Measurements from ENCODE around the gene TMEM170A.
"Not testable (repeated sequence)": the region's sequence is repeated elsewhere in the genome, so short reads cannot be mapped to it uniquely, and the experiment has no call there.

The TMEM170A gene

GRCh38 chr16:75464122-75464918 lies at the start of gene TMEM170A:
TMEM170A (minus strand) TSS chr16:75464689; CDS start chr16:75464600, 89 bp downstream.
- peak; percentile 91 for DNase-seq

DNA sequence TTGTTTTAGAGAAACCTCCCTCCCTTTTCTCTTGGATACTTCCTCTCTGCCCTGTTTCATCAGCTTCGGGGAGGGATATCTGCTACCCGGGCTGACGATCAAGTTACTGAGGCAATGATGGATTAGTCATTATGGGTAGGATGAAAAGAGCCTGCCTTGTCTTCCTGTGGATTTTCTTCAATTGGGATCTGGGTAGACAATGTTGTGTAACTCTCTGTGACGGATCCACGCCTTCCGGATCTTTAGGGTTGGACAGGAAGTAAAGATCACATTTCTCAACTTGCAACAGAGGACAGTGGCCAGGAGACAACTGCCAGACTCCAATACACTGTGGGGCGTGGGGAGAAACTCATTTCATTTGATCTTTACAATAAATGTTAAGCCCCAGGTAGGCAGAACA lies 42.1 kb upstream of the TMEM170A start:
- no peak for DNase-seq

GRCh38 chr16:75506107-75506506 lies 41.6 kb upstream of the TMEM170A start:
- no peak for DNase-seq

GRCh38 chr16:75503801-75504200 lies 39.3 kb upstream of the TMEM170A start:
- DNase-seq: no peak

GRCh38 chr16:75502916-75503605 lies 38.6 kb upstream of the TMEM170A start:
- no peak for DNase-seq

DNA sequence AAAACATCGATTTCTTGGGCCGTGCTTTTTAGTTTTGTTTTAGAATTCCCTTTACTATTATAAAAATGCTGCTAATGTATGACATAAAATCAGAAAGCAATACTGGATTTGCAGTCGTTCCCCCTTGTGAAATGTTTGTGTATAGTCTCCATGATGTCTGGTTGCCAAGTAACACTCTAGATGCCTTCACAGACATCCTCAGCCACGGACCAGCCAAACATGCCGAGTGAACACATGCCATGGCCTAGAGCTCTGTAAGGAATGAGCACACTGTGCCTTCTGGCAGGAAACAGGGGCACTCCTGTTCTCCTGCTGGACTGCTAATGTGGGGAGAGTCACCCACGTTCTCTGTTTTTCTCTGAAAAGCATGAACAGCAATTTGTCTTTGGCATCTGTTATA lies 37.3 kb upstream of the TMEM170A start:
- DNase-seq: not testable (repeated sequence)

DNA sequence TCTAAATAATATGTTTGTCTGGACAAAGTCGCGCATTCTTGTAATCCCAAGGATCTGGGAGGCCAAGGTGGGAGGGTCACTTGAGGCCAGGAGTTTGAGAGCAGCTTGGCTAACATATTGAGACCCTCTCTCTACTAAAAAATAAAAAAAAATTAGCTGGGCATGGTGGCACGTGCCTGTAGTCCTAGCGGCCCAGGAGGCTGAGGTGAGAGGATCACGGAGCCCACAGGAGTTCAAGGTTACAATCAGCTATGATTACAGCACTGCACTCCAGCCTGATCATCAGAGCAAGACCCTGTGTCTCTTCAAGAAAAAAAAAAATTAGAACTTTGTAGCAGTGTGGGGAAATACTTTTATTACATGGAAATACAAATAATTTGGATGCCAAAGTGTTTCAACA lies 36.9 kb upstream of the TMEM170A start:
- DNase-seq: no peak

DNA sequence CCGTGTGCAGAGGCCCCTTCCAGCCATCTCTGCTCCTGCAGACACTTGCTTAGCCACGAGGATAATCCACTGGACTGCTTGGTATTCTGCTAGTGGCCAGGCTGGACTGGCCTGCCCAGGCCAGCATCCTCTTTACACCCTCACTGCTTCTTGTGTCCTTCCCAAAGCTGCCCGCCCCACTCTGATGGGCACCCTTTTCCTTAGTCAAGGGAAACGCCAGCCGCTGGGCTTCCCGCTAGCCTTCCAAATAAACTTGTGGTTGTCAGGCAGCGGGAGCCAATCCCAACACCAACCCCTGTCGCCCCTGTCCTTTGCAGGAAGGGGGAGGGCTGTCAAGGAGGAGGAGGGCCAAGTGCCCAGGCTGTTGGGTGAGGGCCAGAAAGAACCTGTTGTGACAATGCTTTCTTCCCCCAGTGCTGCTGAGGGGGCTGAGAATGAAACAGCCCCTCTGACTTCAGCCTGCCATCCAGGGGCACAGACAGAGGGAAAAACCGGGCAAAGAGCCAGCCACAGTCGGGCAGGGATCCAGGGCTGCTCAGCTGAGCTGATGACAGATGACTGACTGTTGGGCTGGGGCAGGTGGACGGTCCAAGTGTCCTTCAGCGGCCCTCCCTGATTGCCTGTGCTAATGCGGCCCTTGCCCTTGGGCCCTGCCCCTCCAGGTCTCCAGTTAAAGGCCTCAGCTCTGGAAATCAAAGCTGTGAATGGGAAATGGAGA lies 34.3 kb upstream of the TMEM170A start:
- not testable (repeated sequence) for DNase-seq

- peak; percentile 66 for DNase-seq
Observed at GRCh38 chr16:75497558-75497957, 33.1 kb upstream of the TMEM170A start.

DNA sequence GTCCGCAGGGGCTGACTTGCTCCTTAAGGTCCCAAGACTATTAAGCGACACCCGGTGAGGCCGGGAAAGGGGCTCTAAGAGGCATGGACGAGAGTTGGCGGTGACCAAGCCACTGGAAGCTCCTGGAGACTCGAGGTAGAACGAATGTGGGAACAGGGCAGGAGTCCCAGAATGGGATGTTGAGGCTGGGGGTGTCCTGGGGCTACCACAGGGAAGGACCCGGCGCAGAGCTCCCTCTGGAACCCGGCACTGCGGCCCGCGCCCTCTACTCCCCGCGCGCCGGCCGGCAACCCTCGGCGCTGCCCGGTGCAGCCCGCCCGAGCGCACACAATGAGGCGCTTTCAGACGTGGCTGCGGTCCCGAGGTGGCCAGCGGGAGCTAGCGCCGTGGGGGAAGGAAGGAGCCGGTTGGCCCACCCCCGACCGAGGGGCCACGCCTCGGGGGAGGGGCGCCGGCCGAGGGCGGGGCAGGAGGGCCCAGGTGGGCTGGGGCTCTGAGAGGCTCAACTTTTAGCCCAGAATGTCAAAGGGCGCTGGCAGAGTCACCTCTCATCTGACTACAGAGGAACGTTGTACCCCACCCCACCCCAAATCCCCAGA lies 30.7 kb upstream of the TMEM170A start, which contains the start of gene CHST6:
TSS of gene CHST6 (minus strand) at position 366 of the 599 bp plus-strand sequence. CDS start 15,613 bp downstream, outside the sequence.
- no peak for DNase-seq

DNA sequence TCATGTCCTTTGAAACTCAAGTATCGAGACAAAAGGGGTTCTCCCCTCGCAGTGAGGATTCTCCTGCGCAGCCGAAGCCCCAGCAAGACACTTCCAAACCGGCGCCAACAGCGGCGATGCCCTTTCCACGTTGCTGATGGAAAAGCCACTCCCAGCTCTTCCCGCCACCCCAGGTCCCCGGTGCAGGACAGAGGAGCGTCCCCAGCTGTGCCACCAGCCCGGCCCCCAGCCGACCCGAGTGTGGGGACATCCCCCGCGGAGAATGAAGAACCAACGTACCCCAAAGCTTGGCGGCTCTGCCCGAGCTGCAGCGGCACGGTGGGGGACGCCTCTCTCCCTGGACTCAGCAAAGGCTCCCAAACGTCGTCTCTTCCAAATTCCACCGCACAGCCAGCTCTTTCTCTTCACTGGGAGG lies 30.2 kb upstream of the TMEM170A start:
- no peak for DNase-seq

GRCh38 chr16:75494184-75494583 lies 29.7 kb upstream of the TMEM170A start:
- no peak for DNase-seq

DNA sequence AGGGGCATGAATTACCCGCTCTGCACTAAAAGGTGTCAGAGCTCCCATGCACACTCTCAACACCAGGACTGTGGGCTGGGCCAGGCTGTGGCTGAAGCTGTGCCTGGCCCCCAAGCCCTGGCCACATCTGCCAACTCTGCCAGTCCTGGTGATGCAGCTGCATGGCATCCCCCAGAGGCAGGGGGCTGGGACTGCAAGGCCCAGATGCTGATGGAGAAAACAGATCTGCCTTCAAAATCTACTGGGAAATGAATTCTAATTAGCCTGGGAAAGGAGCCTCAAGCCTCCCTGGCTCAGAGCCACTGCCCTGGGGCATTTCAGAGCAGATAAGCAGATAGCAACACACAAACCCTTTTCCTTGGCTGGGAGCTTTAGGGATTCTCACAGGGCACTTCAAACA lies 27.4 kb upstream of the TMEM170A start:
- peak; percentile 28 for DNase-seq

DNA sequence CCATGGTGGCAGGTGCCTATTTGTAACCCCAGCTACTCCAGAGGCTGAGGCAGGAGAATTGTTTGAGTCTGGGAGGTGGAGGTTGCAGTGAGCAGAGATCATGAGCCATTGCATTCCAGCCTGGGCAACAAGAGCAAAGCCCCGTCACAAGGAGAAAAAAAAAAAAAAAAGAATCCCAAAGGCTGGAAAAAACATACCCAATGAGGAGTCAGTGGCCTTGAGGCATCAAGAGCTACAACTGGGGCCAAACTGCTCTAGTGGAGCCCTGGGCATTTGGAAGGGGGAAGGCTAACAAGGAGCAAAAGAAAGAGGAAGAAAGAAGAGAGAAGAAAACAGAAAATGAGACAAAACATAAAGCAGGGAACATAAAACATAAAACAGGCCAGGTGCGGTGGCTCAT lies 23.8 kb upstream of the TMEM170A start:
- no peak for DNase-seq

GRCh38 chr16:75486676-75487313 lies 22.3 kb upstream of the TMEM170A start:
- DNase-seq: no peak

DNA sequence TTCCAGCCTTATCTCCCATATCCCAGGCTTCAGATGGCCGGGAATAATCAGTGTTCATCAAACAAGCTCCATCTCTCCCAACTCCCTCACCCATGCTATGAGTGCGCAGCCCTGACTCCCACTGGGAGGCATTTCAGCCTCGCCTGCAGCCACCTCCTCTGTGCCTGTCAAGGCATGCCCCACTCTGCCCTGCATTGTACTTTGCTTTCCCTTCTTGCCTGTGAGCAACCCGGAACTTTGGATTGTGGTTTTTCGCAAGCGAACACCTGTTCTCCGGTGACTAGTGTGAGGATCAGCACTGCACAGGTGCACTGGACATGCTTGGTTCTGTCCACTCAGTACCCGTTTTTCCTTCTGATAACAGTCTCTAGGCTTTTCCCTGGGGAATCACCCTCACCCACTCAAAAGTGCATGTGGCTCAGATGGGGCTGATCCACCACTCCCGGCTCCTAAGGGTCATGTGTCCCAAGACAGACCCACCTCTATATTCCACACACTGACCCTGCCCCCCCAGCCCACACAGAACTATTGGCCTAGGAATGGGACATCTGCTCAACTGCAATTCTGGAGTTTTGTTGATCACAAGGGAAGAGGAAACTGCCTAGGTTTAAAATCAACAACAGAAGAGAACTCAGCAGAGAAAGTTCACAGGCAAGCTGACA lies 21.7 kb upstream of the TMEM170A start:
- no peak for DNase-seq

DNA sequence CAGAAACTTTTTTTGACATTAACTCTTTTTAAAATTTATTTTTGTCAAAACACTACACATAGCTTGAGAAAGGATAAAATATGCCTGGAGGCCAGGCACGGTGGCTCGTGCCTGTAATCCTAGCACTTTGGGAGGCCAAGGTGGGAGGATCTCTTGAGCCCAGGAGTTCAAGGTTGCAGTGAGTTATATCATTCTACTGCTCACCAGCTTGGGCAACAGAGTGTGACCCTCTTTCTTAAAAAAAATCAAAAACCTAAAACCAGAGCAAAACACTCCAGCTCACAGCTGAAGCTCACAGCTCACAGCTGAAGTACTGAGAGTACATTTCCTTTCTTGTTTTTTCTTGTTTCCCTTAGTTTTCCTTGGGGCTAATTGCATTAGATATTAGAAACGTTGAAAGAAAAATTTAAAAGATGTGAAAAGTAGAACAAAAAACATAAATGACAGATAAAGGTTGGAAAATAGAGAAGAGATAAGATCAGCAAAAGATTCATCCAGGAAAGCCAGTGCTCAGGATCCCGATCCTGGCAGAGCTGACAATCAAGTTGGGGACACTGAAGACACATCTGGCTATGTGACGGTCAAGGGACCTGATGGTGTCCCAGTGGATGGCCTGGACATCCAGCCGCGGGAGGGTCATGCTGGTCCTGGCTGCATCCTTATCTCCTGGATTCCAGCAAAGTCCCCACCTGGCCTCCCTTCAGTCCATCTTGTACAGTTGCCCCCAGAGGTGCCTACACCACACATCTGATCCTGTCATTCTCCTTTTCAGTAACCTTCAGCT lies 20.9 kb upstream of the TMEM170A start:
- DNase-seq: no peak

DNA sequence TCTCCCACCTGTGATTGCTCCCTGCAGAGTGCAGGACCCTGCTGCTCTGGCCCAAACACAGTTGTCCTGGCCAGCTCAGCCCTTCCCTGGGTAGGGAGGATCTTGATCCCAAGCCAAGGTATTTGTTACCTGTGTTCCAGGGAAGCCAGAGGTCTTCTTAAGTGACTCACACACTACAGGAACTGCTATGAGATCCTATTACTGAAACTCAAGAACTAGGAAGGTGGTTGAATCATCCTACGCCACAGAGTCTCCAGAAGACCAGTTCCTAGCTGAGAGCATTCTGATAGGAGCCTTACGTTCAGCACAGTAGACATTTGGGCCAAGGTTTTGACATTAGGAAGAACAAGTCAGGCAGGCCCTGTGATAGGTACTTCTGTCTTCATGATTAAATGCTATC lies 18.7 kb upstream of the TMEM170A start:
- DNase-seq: no peak

DNA sequence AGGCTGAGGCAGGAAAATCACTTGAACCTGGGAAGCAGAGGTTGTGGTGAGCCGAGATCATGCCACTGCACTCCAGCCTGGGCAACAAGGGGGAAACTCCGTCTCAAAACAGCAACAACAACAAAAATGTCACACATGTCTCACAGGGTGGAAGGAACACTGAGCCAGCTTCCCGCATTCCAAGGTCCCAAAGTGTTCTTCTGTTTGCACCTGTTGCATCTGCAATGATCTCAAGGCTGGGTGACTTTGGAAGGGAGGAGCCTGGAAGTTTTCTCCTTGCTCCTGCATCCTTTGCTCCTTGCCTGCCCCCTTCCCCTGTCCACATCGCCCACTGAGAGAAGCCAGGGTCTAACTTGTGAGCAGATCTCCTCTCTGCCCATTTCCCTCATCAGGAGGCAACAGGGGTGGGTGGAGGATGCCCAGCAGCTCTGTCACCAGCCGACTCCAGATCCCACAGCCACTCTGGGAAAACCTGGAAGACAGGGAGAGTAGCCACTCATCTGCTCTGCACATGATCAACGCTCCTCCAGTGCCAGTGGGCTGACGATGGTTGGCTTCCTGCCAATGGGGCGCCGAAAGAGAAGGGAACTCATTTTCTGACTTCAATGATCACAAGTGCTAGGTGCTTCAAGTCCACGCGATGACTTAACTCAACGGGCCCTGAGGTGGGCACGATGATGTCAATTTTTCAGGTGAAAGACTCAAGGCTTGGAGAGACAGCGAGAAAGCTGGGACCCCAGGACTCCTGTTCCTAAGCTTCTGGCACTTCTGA lies 18.1 kb upstream of the TMEM170A start:
- DNase-seq: no peak

DNA sequence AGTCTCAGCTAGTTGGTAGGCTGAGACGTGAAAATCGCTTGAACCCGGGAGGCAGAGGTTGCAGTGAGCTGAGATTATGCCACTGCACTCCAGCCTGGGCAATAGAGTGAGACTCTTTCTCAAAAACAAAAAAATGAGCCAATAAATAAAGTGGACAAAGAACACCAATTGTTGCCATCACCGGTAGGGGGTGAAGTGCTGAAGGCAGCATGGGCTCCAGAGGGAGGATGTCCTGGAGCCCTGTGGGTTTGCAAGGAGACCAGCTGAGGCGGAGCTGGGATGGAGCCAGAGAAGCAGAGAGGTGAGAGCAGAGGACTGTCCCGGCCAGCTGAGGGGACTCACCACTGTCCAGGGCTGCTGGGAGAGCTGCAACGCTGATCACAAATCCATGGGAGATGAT lies 17.0 kb upstream of the TMEM170A start:
- DNase-seq: no peak

Measured in NCI-H1694 treated with DMSO at 0.1 percent for 48 hours (cell line).